ENCODE results near the gene STAG1. TPM values are rescaled to one million over a fixed set of nuclear protein-coding genes. Genes with fewer than 3 reads are reported as not detected.

The STAG1 gene
- total and polyA plus RNA-seq, 2 of the 13 experiments (the other 11 are each of a cell fraction or from before 2014, with no cell fraction given) = 6.2 to 25.9 TPM

- TF ChIP-seq, protein P1, sequence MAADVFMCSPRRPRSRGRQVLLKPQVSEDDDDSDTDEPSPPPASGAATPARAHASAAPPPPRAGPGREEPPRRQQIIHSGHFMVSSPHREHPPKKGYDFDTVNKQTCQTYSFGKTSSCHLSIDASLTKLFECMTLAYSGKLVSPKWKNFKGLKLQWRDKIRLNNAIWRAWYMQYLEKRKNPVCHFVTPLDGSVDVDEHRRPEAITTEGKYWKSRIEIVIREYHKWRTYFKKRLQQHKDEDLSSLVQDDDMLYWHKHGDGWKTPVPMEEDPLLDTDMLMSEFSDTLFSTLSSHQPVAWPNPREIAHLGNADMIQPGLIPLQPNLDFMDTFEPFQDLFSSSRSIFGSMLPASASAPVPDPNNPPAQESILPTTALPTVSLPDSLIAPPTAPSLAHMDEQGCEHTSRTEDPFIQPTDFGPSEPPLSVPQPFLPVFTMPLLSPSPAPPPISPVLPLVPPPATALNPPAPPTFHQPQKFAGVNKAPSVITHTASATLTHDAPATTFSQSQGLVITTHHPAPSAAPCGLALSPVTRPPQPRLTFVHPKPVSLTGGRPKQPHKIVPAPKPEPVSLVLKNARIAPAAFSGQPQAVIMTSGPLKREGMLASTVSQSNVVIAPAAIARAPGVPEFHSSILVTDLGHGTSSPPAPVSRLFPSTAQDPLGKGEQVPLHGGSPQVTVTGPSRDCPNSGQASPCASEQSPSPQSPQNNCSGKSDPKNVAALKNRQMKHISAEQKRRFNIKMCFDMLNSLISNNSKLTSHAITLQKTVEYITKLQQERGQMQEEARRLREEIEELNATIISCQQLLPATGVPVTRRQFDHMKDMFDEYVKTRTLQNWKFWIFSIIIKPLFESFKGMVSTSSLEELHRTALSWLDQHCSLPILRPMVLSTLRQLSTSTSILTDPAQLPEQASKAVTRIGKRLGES (CRISPR knock-in tag; IDR thresholded peaks at IDR 0.05; ENCODE audit: borderline replicate concordance) = peak; percentile 57; the same call in 1 of the 2 replicates
- TF ChIP-seq NBN (conservative IDR thresholded peaks at IDR 0.05) = no peak
- no peak for TF ChIP-seq ZBTB40 (IDR thresholded peaks at IDR 0.05)
- TF ChIP-seq ZBTB40 (CRISPR knock-in tag; IDR thresholded peaks at IDR 0.05) = no peak
- TF ChIP-seq CBFB (CRISPR knock-in tag; IDR thresholded peaks at IDR 0.05) = 0 out of 2 replicates have a peak, but pooled peaks have one; percentile 85
- peak; percentile 72 for TF ChIP-seq ZNF329 (CRISPR knock-in tag; IDR thresholded peaks at IDR 0.05; ENCODE audit: low read depth)
- no peak; the same call in 1 of the 2 replicates for TF ChIP-seq ZNF44 (CRISPR knock-in tag; IDR thresholded peaks at IDR 0.05)
- TF ChIP-seq, protein P2, sequence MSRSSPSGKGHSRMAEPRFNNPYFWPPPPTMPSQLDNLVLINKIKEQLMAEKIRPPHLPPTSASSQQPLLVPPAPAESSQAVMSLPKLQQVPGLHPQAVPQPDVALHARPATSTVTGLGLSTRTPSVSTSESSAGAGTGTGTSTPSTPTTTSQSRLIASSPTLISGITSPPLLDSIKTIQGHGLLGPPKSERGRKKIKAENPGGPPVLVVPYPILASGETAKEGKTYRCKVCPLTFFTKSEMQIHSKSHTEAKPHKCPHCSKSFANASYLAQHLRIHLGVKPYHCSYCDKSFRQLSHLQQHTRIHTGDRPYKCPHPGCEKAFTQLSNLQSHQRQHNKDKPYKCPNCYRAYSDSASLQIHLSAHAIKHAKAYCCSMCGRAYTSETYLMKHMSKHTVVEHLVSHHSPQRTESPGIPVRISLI (CRISPR knock-in tag; IDR thresholded peaks at IDR 0.05; ENCODE audit: borderline replicate concordance) = peak; percentile 1; the same call in 1 of the 2 replicates
- 0 out of 2 replicates have a peak, but pooled peaks have one; percentile 47 for TF ChIP-seq MEIS1 (CRISPR knock-in tag; IDR thresholded peaks at IDR 0.05; ENCODE audit: borderline replicate concordance)
- peak; percentile 73 to 95; a peak in 3 of 4 replicates for TF ChIP-seq POLR2A (IDR thresholded peaks at IDR 0.05; ENCODE audit: insufficient read depth in 1 of 2, low read depth in 2 of 2, low read length in 2 of 2)
- TF ChIP-seq ZNF619 (CRISPR knock-in tag; IDR thresholded peaks at IDR 0.05) = 0 out of 2 replicates have a peak, but pooled peaks have one; percentile 76
- peak; percentile 85 for TF ChIP-seq ZNF777 (CRISPR knock-in tag; IDR thresholded peaks at IDR 0.05)
- TF ChIP-seq MZF1 (CRISPR knock-in tag; IDR thresholded peaks at IDR 0.05; ENCODE audit: borderline replicate concordance) = no peak
Measured at GRCh38 chr3:136752422-136753325, 496 bp upstream of the STAG1 start (continued).

Data from HepG2 (cell line).